ENCODE results near the gene GRAP2.

DNA sequence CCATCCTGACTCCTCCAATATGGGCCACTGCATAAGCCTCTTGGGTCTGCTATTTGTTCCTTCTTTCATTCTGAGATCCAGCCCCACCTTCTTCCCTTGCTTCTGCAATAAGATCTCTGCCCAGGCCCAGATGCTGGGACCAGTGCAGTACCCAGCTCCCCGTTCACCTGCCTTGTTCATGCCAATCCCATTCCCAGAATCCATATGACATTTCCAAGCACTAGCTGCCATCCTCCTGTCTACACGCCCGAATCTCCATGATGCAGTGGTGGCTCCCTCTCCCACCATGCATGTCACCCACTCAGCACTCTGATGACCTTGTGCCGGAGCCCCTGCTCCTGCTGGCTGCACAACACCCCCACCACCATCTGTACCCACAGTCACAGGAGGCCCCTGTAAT lies 82.5 kb downstream of the GRAP2 start:
- TF ChIP-seq EZH2 (IDR thresholded peaks at IDR 0.05; ENCODE audit: low read length, unreplicated experiment) (no peak), EZH2phosphoT487 (IDR thresholded peaks at IDR 0.05; ENCODE audit: borderline replicate concordance, low read length) (no peak)
- TF ChIP-seq, protein P1, sequence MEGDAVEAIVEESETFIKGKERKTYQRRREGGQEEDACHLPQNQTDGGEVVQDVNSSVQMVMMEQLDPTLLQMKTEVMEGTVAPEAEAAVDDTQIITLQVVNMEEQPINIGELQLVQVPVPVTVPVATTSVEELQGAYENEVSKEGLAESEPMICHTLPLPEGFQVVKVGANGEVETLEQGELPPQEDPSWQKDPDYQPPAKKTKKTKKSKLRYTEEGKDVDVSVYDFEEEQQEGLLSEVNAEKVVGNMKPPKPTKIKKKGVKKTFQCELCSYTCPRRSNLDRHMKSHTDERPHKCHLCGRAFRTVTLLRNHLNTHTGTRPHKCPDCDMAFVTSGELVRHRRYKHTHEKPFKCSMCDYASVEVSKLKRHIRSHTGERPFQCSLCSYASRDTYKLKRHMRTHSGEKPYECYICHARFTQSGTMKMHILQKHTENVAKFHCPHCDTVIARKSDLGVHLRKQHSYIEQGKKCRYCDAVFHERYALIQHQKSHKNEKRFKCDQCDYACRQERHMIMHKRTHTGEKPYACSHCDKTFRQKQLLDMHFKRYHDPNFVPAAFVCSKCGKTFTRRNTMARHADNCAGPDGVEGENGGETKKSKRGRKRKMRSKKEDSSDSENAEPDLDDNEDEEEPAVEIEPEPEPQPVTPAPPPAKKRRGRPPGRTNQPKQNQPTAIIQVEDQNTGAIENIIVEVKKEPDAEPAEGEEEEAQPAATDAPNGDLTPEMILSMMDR (conservative IDR thresholded peaks at IDR 0.05; ENCODE audit: low read depth, low read length) = no peak

Measured in PC-3 (cell line).